WERI-Rb-1 (cell line): Measurements from ENCODE around the gene SLC1A3.
A peak's percentile ranks its signal among the peaks of the same experiment; 100 is the strongest.

ENCODE experiments used
- DNase-seq: peaks from one replicate; pipeline ENCODE4 v3.0.0-alpha.2; 2020
- H3K27ac ChIP-seq: fragments of 250-450 bp; sonication (Bioruptor Pico); 2 replicates; pipeline ENCODE4 v1.5.1; 2020; ENCODE audit warnings: mild to moderate bottlenecking, moderate library complexity
- H3K27me3 ChIP-seq: fragments of 250-450 bp; sonication (Bioruptor Pico); 2 replicates; pipeline ENCODE4 v1.5.1; 2021; ENCODE audit warnings: mild to moderate bottlenecking, low read depth, moderate library complexity; ENCODE audit not compliant: insufficient read depth, severe bottlenecking
- H3K36me3 ChIP-seq: fragments of 250-450 bp; sonication (Bioruptor Pico); 2 replicates; pipeline ENCODE4 v1.5.1; 2020; ENCODE audit warnings: mild to moderate bottlenecking, moderate library complexity
- H3K4me3 ChIP-seq: 2 replicates; pipeline ENCODE4 v1.5.1; 2011; ENCODE audit warnings: low read depth, mild to moderate bottlenecking, control low read depth, low read length
- H3K9me3 ChIP-seq: fragments of 250-450 bp; sonication (Bioruptor Pico); 2 replicates; pipeline ENCODE4 v1.5.1; 2021; ENCODE audit warnings: mild to moderate bottlenecking, moderate library complexity; ENCODE audit not compliant: severe bottlenecking
- CTCF ChIP-seq: IDR thresholded peaks from 2 replicates; pipeline ENCODE4 v1.5.1; 2011; ENCODE audit warnings: low read depth, mild to moderate bottlenecking, control low read depth, inconsistent platforms, low read length

SLC1A3 gene

GRCh38 chr5:36602704-36603321 lies 3.6 kb upstream of the SLC1A3 start:
- H3K9me3 ChIP-seq: no peaks in the 10 kb centered on the region
- H3K27ac ChIP-seq: no peak overlapping the region
- H3K27me3 ChIP-seq: no peaks in the 10 kb centered on the region
- DNase-seq: no peak
- no peak overlapping the region for H3K4me3 ChIP-seq
- no peaks in the 10 kb centered on the region for H3K36me3 ChIP-seq
- TF ChIP-seq CTCF: peak; percentile 63

DNA sequence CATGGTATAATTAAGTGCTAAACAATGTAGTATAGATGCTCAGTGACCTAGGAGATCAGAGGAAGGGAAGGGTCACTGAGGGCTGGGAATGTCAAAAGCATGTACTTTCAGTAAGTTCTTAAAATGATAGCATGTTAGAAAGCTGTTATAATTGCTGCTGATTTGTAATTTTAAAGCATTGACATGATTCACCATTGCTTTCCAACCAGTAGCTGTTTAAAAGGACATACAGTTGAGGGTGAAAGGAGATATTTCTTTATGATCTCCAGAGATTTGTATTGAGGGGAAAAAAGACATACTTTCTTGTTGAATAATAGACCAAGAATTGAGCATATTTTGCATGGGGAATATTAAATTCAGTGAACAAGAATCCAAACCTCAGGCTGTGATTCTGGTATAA lies 1.2 kb upstream of the SLC1A3 start:
- H3K27me3 ChIP-seq: no peaks in the 10 kb centered on the region
- no peak overlapping the region for H3K4me3 ChIP-seq
- TF ChIP-seq CTCF: no peak
- no peak for DNase-seq
- H3K27ac ChIP-seq: no peak overlapping the region
- peaks cover 11% of the 10 kb centered on the region for H3K36me3 ChIP-seq
- H3K9me3 ChIP-seq: no peaks in the 10 kb centered on the region

DNA sequence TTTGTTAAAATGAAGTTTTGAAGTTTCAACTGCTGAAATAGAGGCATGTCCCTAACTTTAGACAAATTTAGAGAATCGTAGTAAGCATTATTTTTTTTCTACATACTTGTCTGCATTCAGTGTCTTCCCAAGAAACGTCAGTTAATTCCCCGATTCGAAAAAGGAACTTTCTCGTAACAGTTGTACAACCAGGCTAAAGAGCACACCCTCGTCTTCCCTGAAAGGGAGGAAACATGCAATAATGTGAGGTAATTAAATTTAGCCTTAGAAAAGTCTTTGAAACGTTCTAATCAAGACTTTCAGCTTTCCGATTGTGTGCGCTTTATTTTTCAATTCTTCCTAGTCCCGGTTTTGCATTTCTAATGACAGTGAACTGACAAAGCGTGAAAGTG lies 374 bp upstream of the SLC1A3 start:
- no peaks in the 10 kb centered on the region for H3K27me3 ChIP-seq
- DNase-seq: no peak
- H3K4me3 ChIP-seq: peak overlapping the region; percentile 80
- H3K36me3 ChIP-seq: peaks cover 11% of the 10 kb centered on the region
- H3K9me3 ChIP-seq: no peaks in the 10 kb centered on the region
- TF ChIP-seq CTCF: no peak
- H3K27ac ChIP-seq: peak overlapping the region; percentile 90

GRCh38 chr5:36607114-36607571 lies 737 bp downstream of the SLC1A3 start:
- no peaks in the 10 kb centered on the region for H3K27me3 ChIP-seq
- peak; percentile 80 for DNase-seq
- no peak for TF ChIP-seq CTCF
- H3K9me3 ChIP-seq: no peaks in the 10 kb centered on the region
- H3K36me3 ChIP-seq: peaks cover 16% of the 10 kb centered on the region
- H3K27ac ChIP-seq: peak overlapping the region; percentile 90
- peak overlapping the region; percentile 80 for H3K4me3 ChIP-seq

- H3K36me3 ChIP-seq: peaks cover 16% of the 10 kb centered on the region
- no peak for TF ChIP-seq CTCF
- no peaks in the 10 kb centered on the region for H3K9me3 ChIP-seq
- no peak overlapping the region; the same call in none of the 2 replicates for H3K27ac ChIP-seq
- DNase-seq: no peak
- H3K4me3 ChIP-seq: peak overlapping the region; percentile 80
- no peaks in the 10 kb centered on the region for H3K27me3 ChIP-seq
Measured at GRCh38 chr5:36607838-36608783, 1.7 kb downstream of the SLC1A3 start.
